Activated gamma-delta T cell treated with Interleukin-2 at 50 U/mL for 16 hours (primary cell): ENCODE measurements around the gene STMND1.

Experiments used
- DNase-seq: peaks from one replicate; pipeline ENCODE4 v3.0.0-alpha.2; 2020

STMND1 gene

GRCh38 chr6:17167327-17167979 lies 65.6 kb downstream of the STMND1 start:
- no peak for DNase-seq

GRCh38 chr6:17169291-17169690 lies 67.4 kb downstream of the STMND1 start:
- no peak for DNase-seq

GRCh38 chr6:17169711-17170110 lies 67.9 kb downstream of the STMND1 start:
- no peak for DNase-seq

GRCh38 chr6:17172836-17173470 lies 71.1 kb downstream of the STMND1 start:
- DNase-seq, result no peak

DNA sequence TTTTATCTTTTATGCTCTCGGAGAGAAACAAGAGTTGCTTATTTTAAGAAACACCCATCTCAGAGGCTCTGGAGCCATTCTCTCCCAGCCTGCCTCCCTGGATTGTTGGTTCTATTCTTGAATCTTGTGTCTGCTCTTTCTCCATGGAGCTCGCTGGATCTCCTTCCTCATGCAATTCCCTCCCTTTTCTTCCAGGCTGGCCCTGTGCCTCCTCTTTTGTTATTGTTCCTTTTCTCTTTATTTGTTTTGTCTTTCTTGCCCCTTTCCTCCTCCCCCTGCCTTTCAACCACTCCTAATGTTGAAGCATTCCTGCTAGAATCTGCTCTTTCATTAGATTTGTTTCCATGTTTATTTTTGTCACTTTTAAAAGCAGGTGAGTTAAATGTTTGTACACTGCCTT lies 76.5 kb downstream of the STMND1 start:
- DNase-seq, result no peak

- no peak for DNase-seq
Observed at GRCh38 chr6:17178754-17179529, 77.1 kb downstream of the STMND1 start.

GRCh38 chr6:17179530-17180073 lies 77.8 kb downstream of the STMND1 start:
- no peak for DNase-seq
